HepG2 (cell line): ENCODE results near the gene PBX1. TPM values are rescaled to one million over a fixed set of nuclear protein-coding genes. Genes with fewer than 3 reads are reported as not detected.

Source experiments
- ATAC-seq: fragments of 200-7000 bp; cut with Tn5 transposase; 3 replicates; pipeline ENCODE4 v1.9.1; 2020; ENCODE audit warnings: mild to moderate bottlenecking, moderate library complexity
- BruUV-seq: library from RNA; stranded (reverse); fragments of 400-500 nt; replicated peaks from 2 replicates; lab custom pipeline; 2021; lab: Mats Ljungman, UMichigan
- CTCF ChIA-PET: fragments of 300-600 bp; formaldehyde crosslinking; extraction: SDS; loops from one replicate; lab custom pipeline; 2021; ENCODE audit warnings: low total read pairs, inconsistent platforms, low intra/inter-chr PET ratio; lab: Yijun Ruan, JAX
- POLR2A ChIA-PET: fragments of 350-600 bp; sonication (Branson Sonifier 250); formaldehyde crosslinking; loops from one replicate; lab custom pipeline; 2020; ENCODE audit warnings: antibody characterized with exemption, inconsistent platforms; lab: Yijun Ruan, JAX
- DNase-seq: peaks from one replicate; pipeline ENCODE4 v3.0.0-alpha.2; 2015; ENCODE audit warnings: low spot score
- FAIRE-seq: peaks from 3 replicates; lab custom pipeline; 2011; peaks lifted over from hg19 to GRCh38; lab: Jason Lieb, UNC
- H2AFZ ChIP-seq: one replicate; pipeline ENCODE4 v1.6.1; 2011; ENCODE audit warnings: low read length, inconsistent platforms
- H3K27ac ChIP-seq: fragments of 300-600 bp; 3 replicates; pipeline ENCODE4 v1.8.0; 2011; ENCODE audit warnings: mixed run types, mild to moderate bottlenecking, mixed read lengths, low read length, inconsistent platforms; ENCODE audit not compliant: insufficient read depth; ENCODE audit errors: extremely low read length
- H3K27me3 ChIP-seq, 2 experiments: fragments of 200-600 bp in 1 of 2; 2 replicates in 1 of 2; 3 replicates in 1 of 2; pipeline versions ENCODE4 v1.6.0 to v1.8.0; 2011; ENCODE audit warnings: low read length in 2 of 2, mild to moderate bottlenecking in 2 of 2, moderate library complexity in 2 of 2, inconsistent platforms in 1 of 2; ENCODE audit not compliant: insufficient read depth in 2 of 2, control insufficient read depth in 1 of 2
- H3K36me3 ChIP-seq, 2 experiments: fragments of 200-600 bp in 1 of 2; replicated peaks in 1 of 2; 2 replicates in 1 of 2; 3 replicates in 1 of 2; pipeline versions ENCODE4 v1.5.1 to v1.8.0; 2011; ENCODE audit warnings: low read length in 2 of 2, inconsistent platforms in 1 of 2; ENCODE audit not compliant: insufficient read depth in 2 of 2, control insufficient read depth in 1 of 2
- H3K4me1 ChIP-seq: 2 replicates; pipeline ENCODE4 v1.5.1; 2012; ENCODE audit warnings: low read length, inconsistent platforms; ENCODE audit not compliant: insufficient read depth
- H3K4me2 ChIP-seq: 2 replicates; pipeline ENCODE4 v1.6.0; 2011; ENCODE audit warnings: low read depth, low read length, inconsistent platforms
- H3K4me3 ChIP-seq, 3 experiments: fragments of 200-600 bp in 1 of 3; sonication (generic), shearing (Covaris generic) in 1 of 3; replicated peaks in 1 of 3; 2 replicates each; pipeline ENCODE4 v1.5.1; 2011 to 2016; ENCODE audit warnings: low read length in 3 of 3, inconsistent platforms in 2 of 3, low read depth in 2 of 3, mild to moderate bottlenecking in 2 of 3, control low read depth in 1 of 3, mixed read lengths in 1 of 3; ENCODE audit not compliant: insufficient read depth in 1 of 3
- H3K79me2 ChIP-seq: one replicate; pipeline ENCODE4 v1.6.1; 2011; ENCODE audit warnings: low read length, inconsistent platforms; ENCODE audit not compliant: insufficient read depth
- H3K9ac ChIP-seq: 2 replicates; pipeline ENCODE4 v1.6.0; 2011; ENCODE audit warnings: mild to moderate bottlenecking, low read depth, low read length, inconsistent platforms; ENCODE audit not compliant: insufficient read depth
- H3K9me3 ChIP-seq: 2 replicates; pipeline ENCODE4 v1.5.1; 2012; ENCODE audit warnings: mild to moderate bottlenecking, low read length
- H4K20me1 ChIP-seq: 2 replicates; pipeline ENCODE4 v1.6.0; 2011; ENCODE audit warnings: inconsistent platforms, mild to moderate bottlenecking, low read length, moderate library complexity; ENCODE audit not compliant: insufficient read depth
- EHMT2 ChIP-seq: fragments of 200-600 bp; sonication (generic); IDR thresholded peaks from 2 replicates; pipeline ENCODE4 v1.7.0; 2017; ENCODE audit warnings: antibody characterized with exemption, low read depth, low read length, borderline replicate concordance
- ETV5 ChIP-seq: IDR thresholded peaks from 2 replicates; pipeline ENCODE4 v1.6.1; 2018; ENCODE audit warnings: missing biosample characterization, missing genetic modification reagents, inconsistent platforms, borderline replicate concordance
- FOXA3 ChIP-seq: IDR thresholded peaks from 2 replicates; pipeline ENCODE4 v1.6.1; 2016; ENCODE audit warnings: missing genetic modification reagents, missing compliant biosample characterization
- RARA ChIP-seq: IDR thresholded peaks from 2 replicates; pipeline ENCODE4 v1.6.1; 2016; ENCODE audit warnings: missing genetic modification reagents, missing compliant biosample characterization
- ZEB1 ChIP-seq: IDR thresholded peaks from 2 replicates; pipeline ENCODE4 v1.6.1; 2012; ENCODE audit warnings: mild to moderate bottlenecking, low read depth, inconsistent platforms; ENCODE audit not compliant: insufficient replicate concordance
- ZNF253 ChIP-seq: sonication (generic); formaldehyde crosslinking; IDR thresholded peaks from 2 replicates; pipeline ENCODE4 v1.8.0; 2022; ENCODE audit warnings: mild to moderate bottlenecking, missing genetic modification reagents, borderline replicate concordance
- ZNF343 ChIP-seq: sonication (generic); formaldehyde crosslinking; IDR thresholded peaks from 2 replicates; pipeline ENCODE4 v1.4.0; 2020; ENCODE audit warnings: mild to moderate bottlenecking, missing genetic modification reagents
- ZNF781 ChIP-seq: sonication (generic); formaldehyde crosslinking; IDR thresholded peaks from 2 replicates; pipeline ENCODE4 v1.5.1; 2020; ENCODE audit warnings: borderline replicate concordance, mild to moderate bottlenecking, missing genetic modification reagents; ENCODE audit errors: not compliant biosample characterization
- whole genome bisulfite sequencing: methylation state at CpG from one replicate; pipeline ENCODE4 v1.1.6; 2017; ENCODE audit warnings: low lambda C conversion rate; 5-methylcytosine and 5-hydroxymethylcytosine counted together
- in situ Hi-C: cut with HindIII; loops from 2 replicates; pipeline ENCODE4 v1.10.0; 2017; ENCODE audit warnings: low pct_unique_long_range_greater_than_20kb; ENCODE audit not compliant: extremely low pct_ligation_motif_present
- intact Hi-C: fragments of 100-400 bp; cut with micrococcal nuclease; formaldehyde crosslinking; loops from one replicate; pipeline ENCODE4 v1.10.0; 2022; ENCODE audit not compliant: unreplicated experiment
- polyA plus RNA-seq, 8 experiments: library from polyadenylated mRNA; depleted of rRNA in 3 of 8; stranded (reverse) in 7 of 8; unstranded in 1 of 8; fragments of >200 nt; fragmentation: Illumina TruSeq in 4 of 8; extraction: Trizol in 4 of 8; gene quantifications; 2 replicates each; pipeline versions ENCODE4 v1.2.1 to v1.2.3, GENCODE V29; 2011 to 2016; ENCODE audit warnings: low read depth in 4 of 8, missing spikeins in 1 of 8, mixed read lengths in 1 of 8; ENCODE audit not compliant: insufficient read depth in 1 of 8
- total RNA-seq, 5 experiments: library from RNA; depleted of rRNA; stranded (reverse); fragments of >200 nt; fragmentation: Illumina TruSeq; extraction: Trizol; gene quantifications; 2 replicates each; pipeline ENCODE4 v1.2.3, GENCODE V29; 2016; ENCODE audit warnings: low read depth in 1 of 5
- TF ChIP-seq, protein P1 (sequence below): sonication (generic); formaldehyde crosslinking; IDR thresholded peaks from 2 replicates; pipeline ENCODE4 v1.4.0; 2020; ENCODE audit warnings: missing genetic modification reagents, mild to moderate bottlenecking, borderline replicate concordance
- TF ChIP-seq, protein P2 (sequence below): sonication (generic); formaldehyde crosslinking; IDR thresholded peaks from 2 replicates; pipeline ENCODE4 v1.5.0; 2020; ENCODE audit warnings: mild to moderate bottlenecking, low read depth, missing genetic modification reagents, borderline replicate concordance
- TF ChIP-seq, protein P3 (sequence below): sonication (generic); formaldehyde crosslinking; IDR thresholded peaks from 2 replicates; pipeline ENCODE4 v1.5.0; 2020; ENCODE audit warnings: missing genetic modification reagents, mild to moderate bottlenecking, borderline replicate concordance
- TF ChIP-seq, protein P4 (sequence below): sonication (generic); formaldehyde crosslinking; IDR thresholded peaks from 2 replicates; pipeline ENCODE4 v1.5.0; 2020; ENCODE audit warnings: mild to moderate bottlenecking, missing genetic modification reagents, borderline replicate concordance
- TF ChIP-seq, protein P5 (sequence below): sonication (generic); formaldehyde crosslinking; IDR thresholded peaks from 2 replicates; pipeline ENCODE4 v1.4.0; 2020; ENCODE audit warnings: missing genetic modification reagents, mild to moderate bottlenecking, borderline replicate concordance

PBX1 gene
- total and polyA plus RNA-seq, 2 of the 13 experiments (the other 11 are each of a cell fraction or from before 2014, with no cell fraction given), result 0.24 TPM; not detected in 1

DNA sequence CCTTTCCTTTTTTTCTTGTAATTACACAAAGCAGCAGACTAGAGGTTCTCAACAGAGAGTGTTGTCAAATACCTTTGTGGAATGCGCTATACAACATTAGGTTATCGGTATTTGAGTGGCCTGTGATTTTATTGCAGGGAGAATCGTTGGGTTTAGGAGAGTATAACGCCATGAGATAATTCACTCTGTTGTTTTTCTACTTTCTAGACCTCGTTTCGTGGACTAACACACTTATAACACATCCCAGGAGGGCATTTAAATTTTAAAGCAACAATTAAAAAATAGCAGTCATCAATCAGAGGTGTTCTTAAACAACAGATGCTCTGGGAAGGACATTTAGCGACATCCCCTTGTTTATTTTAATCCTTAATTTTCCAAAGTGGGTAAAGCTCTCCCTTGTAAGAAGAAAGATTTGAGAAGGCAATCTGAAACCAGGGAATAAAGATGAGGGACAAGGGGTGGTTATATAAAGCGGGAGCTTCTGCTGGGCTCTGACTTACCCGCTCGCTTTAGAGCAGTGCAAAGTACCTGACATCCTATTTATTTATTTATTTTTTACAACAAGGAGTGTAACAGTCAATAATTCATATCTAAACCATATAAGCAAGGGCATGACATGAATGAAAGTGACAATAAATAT is 4.9 kb downstream of the PBX1 start (continued):
- TF ChIP-seq, protein P1, sequence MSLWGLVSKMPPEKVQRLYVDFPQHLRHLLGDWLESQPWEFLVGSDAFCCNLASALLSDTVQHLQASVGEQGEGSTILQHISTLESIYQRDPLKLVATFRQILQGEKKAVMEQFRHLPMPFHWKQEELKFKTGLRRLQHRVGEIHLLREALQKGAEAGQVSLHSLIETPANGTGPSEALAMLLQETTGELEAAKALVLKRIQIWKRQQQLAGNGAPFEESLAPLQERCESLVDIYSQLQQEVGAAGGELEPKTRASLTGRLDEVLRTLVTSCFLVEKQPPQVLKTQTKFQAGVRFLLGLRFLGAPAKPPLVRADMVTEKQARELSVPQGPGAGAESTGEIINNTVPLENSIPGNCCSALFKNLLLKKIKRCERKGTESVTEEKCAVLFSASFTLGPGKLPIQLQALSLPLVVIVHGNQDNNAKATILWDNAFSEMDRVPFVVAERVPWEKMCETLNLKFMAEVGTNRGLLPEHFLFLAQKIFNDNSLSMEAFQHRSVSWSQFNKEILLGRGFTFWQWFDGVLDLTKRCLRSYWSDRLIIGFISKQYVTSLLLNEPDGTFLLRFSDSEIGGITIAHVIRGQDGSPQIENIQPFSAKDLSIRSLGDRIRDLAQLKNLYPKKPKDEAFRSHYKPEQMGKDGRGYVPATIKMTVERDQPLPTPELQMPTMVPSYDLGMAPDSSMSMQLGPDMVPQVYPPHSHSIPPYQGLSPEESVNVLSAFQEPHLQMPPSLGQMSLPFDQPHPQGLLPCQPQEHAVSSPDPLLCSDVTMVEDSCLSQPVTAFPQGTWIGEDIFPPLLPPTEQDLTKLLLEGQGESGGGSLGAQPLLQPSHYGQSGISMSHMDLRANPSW (CRISPR knock-in tag), result no peak
- TF ChIP-seq ZNF253 (CRISPR knock-in tag) (no peak), FOXA3 (CRISPR knock-in tag) (no peak)

DNA sequence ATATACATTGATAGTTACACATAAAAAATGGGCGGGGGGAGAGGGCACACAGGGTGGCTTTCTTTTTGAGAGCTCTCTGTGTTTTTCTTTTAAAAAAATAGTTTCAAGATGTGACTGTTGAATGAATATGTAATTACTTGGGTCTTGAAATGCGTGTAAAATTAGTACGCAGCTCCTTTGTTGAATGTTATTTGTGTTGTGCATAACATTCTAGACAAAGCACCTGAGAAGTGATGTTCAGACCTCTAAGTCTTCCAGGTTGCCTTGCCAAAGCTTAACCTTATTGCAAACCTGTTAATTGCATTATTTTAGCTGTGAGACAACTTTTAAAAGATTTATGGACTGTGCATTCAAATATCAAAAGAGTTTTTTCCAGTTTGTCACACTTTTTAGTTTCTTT is 5.4 kb downstream of the PBX1 start:
- Histone ChIP-seq H3K4me2 (no peak overlapping the region), H3K9me3 (no peaks in the 10 kb centered on the region), H3K9ac (no peak overlapping the region), H4K20me1 (no peaks in the 10 kb centered on the region), H3K36me3 (no peaks in the 10 kb centered on the region), H3K79me2 (no peaks in the 10 kb centered on the region), H3K4me1 (no peaks in the 10 kb centered on the region), H3K4me3 (no peak overlapping the region), H2AFZ (no peak overlapping the region), H3K27ac (no peak overlapping the region), H3K27me3 (peaks cover 0 to 13% of the 10 kb centered on the region in 2 experiments; a peak in 2 of 5 replicates)
- DNase-seq (no peak), FAIRE-seq (no peak), ATAC-seq (no peak)
- no TSS peak for BruUV-seq
- intact Hi-C loops (no loop called here), in situ Hi-C loops (no loop called here)
- ChIA-PET CTCF (no interaction called here), POLR2A (no interaction called here)
- 44% methylated on average over 3 of the region's 3 CpGs for WGBS
- no peak for TF ChIP-seq RARA (CRISPR knock-in tag)
- TF ChIP-seq, protein P2, sequence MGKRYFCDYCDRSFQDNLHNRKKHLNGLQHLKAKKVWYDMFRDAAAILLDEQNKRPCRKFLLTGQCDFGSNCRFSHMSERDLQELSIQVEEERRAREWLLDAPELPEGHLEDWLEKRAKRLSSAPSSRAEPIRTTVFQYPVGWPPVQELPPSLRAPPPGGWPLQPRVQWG (CRISPR knock-in tag), result no peak
- TF ChIP-seq ETV5 (CRISPR knock-in tag), result no peak
- TF ChIP-seq ZEB1, result no peak
- no peak for TF ChIP-seq ZNF781
- TF ChIP-seq, protein P3, sequence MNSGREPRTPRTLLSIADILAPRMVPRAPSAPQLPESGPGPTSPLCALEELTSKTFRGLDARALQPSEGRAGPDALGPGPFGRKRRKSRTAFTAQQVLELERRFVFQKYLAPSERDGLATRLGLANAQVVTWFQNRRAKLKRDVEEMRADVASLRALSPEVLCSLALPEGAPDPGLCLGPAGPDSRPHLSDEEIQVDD (CRISPR knock-in tag), result no peak
- TF ChIP-seq, protein P4, sequence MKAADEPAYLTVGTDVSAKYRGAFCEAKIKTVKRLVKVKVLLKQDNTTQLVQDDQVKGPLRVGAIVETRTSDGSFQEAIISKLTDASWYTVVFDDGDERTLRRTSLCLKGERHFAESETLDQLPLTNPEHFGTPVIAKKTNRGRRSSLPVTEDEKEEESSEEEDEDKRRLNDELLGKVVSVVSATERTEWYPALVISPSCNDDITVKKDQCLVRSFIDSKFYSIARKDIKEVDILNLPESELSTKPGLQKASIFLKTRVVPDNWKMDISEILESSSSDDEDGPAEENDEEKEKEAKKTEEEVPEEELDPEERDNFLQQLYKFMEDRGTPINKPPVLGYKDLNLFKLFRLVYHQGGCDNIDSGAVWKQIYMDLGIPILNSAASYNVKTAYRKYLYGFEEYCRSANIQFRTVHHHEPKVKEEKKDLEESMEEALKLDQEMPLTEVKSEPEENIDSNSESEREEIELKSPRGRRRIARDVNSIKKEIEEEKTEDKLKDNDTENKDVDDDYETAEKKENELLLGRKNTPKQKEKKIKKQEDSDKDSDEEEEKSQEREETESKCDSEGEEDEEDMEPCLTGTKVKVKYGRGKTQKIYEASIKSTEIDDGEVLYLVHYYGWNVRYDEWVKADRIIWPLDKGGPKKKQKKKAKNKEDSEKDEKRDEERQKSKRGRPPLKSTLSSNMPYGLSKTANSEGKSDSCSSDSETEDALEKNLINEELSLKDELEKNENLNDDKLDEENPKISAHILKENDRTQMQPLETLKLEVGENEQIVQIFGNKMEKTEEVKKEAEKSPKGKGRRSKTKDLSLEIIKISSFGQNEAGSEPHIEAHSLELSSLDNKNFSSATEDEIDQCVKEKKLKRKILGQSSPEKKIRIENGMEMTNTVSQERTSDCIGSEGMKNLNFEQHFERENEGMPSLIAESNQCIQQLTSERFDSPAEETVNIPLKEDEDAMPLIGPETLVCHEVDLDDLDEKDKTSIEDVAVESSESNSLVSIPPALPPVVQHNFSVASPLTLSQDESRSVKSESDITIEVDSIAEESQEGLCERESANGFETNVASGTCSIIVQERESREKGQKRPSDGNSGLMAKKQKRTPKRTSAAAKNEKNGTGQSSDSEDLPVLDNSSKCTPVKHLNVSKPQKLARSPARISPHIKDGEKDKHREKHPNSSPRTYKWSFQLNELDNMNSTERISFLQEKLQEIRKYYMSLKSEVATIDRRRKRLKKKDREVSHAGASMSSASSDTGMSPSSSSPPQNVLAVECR (CRISPR knock-in tag), result no peak
- no peak for TF ChIP-seq EHMT2
- TF ChIP-seq, protein P5, sequence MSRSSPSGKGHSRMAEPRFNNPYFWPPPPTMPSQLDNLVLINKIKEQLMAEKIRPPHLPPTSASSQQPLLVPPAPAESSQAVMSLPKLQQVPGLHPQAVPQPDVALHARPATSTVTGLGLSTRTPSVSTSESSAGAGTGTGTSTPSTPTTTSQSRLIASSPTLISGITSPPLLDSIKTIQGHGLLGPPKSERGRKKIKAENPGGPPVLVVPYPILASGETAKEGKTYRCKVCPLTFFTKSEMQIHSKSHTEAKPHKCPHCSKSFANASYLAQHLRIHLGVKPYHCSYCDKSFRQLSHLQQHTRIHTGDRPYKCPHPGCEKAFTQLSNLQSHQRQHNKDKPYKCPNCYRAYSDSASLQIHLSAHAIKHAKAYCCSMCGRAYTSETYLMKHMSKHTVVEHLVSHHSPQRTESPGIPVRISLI, result no peak
- TF ChIP-seq ZNF343, result no peak
